Measurements from ENCODE around the gene GZF1.
"Not testable (repeated sequence)": the region's sequence is repeated elsewhere in the genome, so short reads cannot be mapped to it uniquely, and the experiment has no call there.

The GZF1 gene

GRCh38 chr20:23347791-23348190, 14.2 kb upstream of the GZF1 start:
- DNase-seq = no peak

GRCh38 chr20:23348510-23348909, 13.5 kb upstream of the GZF1 start:
- DNase-seq = not testable (repeated sequence)

- DNase-seq = no peak
Measured at GRCh38 chr20:23349338-23350195, 12.4 kb upstream of the GZF1 start.

GRCh38 chr20:23350196-23350903, 11.6 kb upstream of the GZF1 start, which contains the start of gene NXT1:
NXT1 (plus strand) TSS chr20:23350791; CDS start chr20:23354042, 3,251 bp downstream.
- peak; percentile 99 for DNase-seq

- DNase-seq = peak; percentile 81
Measured at GRCh38 chr20:23350904-23351838, 10.8 kb upstream of the GZF1 start.

GRCh38 chr20:23356203-23356602, 5.8 kb upstream of the GZF1 start:
- peak; percentile 82 for DNase-seq

- peak; percentile 100 for DNase-seq
Measured at GRCh38 chr20:23357767-23358562, 4.0 kb upstream of the GZF1 start.

- no peak for DNase-seq
Measured at GRCh38 chr20:23358563-23358906, 3.4 kb upstream of the GZF1 start.

GRCh38 chr20:23358923-23359593, 2.9 kb upstream of the GZF1 start:
- peak; percentile 51 for DNase-seq

GRCh38 chr20:23360531-23360930, 1.5 kb upstream of the GZF1 start:
- no peak for DNase-seq

GRCh38 chr20:23361119-23361475, 885 bp upstream of the GZF1 start:
- DNase-seq = no peak

- DNase-seq = peak; percentile 66
Measured at GRCh38 chr20:23362392-23363256, 642 bp downstream of the GZF1 start.

GRCh38 chr20:23363257-23363649, 1.3 kb downstream of the GZF1 start:
- DNase-seq = no peak

GRCh38 chr20:23365390-23366165, 3.6 kb downstream of the GZF1 start:
- DNase-seq = no peak

- no peak for DNase-seq
Measured at GRCh38 chr20:23366384-23366783, 4.4 kb downstream of the GZF1 start.

- no peak for DNase-seq
Measured at GRCh38 chr20:23367770-23368169, 5.8 kb downstream of the GZF1 start.

GRCh38 chr20:23368316-23369071, 6.5 kb downstream of the GZF1 start:
- DNase-seq = no peak

GRCh38 chr20:23369072-23369823, 7.3 kb downstream of the GZF1 start:
- no peak for DNase-seq
